HL-60/S4 treated with phorbol 12-myristate 13-acetate at 8.2 ng/mL for 4 days and 3 days (cell line): ENCODE data around the gene OTOP2.

Experiments
- in situ Hi-C: fragments of 300-500 bp; cut with MboI; formaldehyde crosslinking; loops from 2 replicates; pipeline ENCODE4 v1.15.0; 2022; ENCODE audit warnings: low sequenced_read_pairs

Gene OTOP2, protein sequence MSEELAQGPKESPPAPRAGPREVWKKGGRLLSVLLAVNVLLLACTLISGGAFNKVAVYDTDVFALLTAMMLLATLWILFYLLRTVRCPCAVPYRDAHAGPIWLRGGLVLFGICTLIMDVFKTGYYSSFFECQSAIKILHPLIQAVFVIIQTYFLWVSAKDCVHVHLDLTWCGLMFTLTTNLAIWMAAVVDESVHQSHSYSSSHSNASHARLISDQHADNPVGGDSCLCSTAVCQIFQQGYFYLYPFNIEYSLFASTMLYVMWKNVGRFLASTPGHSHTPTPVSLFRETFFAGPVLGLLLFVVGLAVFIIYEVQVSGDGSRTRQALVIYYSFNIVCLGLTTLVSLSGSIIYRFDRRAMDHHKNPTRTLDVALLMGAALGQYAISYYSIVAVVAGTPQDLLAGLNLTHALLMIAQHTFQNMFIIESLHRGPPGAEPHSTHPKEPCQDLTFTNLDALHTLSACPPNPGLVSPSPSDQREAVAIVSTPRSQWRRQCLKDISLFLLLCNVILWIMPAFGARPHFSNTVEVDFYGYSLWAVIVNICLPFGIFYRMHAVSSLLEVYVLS

GRCh38 chr17:74924250-74924948, at the start of gene OTOP2:
TSS of gene OTOP2 (plus strand) at chr17:74924273. CDS start at chr17:74924633, 360 bp downstream.
- in situ Hi-C loops = no loop called here

GRCh38 chr17:74874615-74875037, 49.4 kb upstream of the OTOP2 start:
- in situ Hi-C loops = no loop called here

DNA sequence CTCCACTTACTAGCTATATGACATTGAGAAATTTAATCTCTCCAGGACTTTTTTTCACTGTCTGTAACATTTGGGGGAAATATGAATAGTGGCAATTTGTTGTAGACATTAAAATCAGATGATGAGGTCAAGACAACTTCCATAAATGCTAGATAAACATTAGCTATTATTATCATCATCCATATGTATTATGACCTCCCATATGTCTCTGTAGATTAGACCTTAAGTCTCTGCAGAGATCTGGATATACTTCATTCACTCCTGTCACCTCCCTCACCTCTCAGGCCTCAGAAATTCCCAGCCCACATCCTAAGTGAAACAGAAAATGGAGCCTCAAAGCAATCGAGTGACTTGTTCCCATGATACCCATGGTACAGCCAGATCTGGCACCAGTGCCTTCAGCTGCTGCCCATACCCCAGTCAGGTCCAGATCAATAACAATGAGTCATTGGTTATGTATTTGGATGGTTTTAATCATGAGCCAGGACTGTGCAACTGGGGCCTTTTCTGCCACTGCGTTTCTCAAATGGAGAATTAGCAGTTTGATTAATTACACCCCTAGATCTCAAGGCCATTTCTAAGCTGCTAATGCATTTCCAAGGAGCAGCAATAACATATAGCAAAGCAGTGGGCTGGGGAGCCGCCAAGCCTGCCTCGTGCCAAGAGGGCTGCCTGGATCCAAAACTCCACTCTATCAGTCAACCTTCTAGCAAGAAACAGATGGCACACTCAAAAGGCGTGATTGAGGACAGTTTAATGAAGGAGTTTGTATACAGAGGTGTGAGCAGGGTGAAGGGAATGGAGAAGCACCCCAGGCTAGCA, 48.7 kb upstream of the OTOP2 start:
- in situ Hi-C loops = no loop called here

- in situ Hi-C loops = no loop called here
Measured at GRCh38 chr17:74875977-74876593, 48.0 kb upstream of the OTOP2 start.

- in situ Hi-C loops = no loop called here
Measured at GRCh38 chr17:74877592-74878548, 46.2 kb upstream of the OTOP2 start.

DNA sequence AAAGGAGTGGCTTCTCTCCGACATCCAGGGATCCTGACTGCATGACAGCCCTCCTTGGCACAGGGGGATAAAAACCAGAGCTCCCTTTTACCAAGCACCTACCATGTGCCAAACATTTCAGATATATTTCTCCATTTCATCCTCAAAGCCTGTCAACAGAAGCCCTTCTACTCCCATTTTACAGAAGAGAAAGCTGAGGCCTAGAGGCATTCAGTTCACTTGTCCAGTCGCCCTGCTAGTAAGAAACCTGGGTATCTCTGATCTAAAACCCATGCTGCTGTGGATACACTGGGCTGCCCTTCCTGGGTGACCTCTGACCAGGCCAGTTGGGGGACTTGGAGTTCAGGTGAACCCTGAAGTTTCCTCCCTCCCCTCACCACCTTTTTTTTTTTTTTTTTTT, 45.4 kb upstream of the OTOP2 start:
- in situ Hi-C loops = no loop called here

DNA sequence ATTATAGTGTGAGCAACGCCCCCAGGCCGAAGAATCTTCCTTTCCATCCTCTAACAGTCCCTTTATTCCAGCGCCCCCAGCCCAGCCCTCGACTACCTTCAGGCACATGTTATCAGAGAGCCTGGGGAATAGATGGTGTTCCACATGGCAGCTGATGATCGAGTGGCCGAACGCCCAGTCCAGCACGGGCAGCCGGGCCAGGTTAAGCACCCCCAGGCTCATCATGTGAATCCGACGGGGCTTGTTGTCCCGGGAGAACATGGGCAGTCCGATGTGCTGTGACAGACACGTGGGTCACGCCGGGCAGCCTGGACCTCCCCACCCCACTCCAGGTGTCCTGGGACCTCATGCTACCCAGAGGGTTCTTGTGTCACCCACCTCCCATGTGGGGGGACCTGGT, 44.8 kb upstream of the OTOP2 start:
- in situ Hi-C loops = no loop called here

- in situ Hi-C loops = no loop called here
Measured at GRCh38 chr17:74881073-74881472, 43.0 kb upstream of the OTOP2 start.

GRCh38 chr17:74882517-74883240, 41.4 kb upstream of the OTOP2 start:
- in situ Hi-C loops = no loop called here

- in situ Hi-C loops = no loop called here
Measured at GRCh38 chr17:74883241-74883745, 40.8 kb upstream of the OTOP2 start.

GRCh38 chr17:74888469-74888868, 35.6 kb upstream of the OTOP2 start:
- in situ Hi-C loops = no loop called here

DNA sequence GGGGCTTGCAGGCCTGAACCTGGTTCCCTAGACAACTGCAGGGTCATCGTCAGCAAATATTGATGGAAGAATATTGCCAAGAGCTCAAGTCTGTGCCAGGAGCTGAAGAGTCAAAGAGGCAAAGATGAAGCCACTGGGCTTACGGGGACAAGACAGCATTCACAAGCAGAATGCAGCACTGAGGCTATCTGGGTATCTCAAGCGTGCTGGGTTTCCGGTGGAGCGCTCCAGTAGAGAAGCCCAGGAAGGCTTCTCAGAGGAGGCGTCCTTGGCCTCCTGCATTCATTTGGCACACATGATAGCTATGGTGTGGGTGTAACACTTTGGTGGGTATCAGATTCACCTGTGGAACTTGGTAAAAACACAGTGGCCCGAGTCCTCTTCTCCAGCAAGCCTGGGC, 33.5 kb upstream of the OTOP2 start:
- in situ Hi-C loops = no loop called here

GRCh38 chr17:74892013-74892841, 31.8 kb upstream of the OTOP2 start:
- in situ Hi-C loops = no loop called here

- in situ Hi-C loops = no loop called here
Measured at GRCh38 chr17:74892974-74893911, 30.8 kb upstream of the OTOP2 start, which contains the start of gene FADS6. TSS of gene FADS6 (minus strand) at chr17:74893633. CDS start at chr17:74893595, 38 bp downstream.

DNA sequence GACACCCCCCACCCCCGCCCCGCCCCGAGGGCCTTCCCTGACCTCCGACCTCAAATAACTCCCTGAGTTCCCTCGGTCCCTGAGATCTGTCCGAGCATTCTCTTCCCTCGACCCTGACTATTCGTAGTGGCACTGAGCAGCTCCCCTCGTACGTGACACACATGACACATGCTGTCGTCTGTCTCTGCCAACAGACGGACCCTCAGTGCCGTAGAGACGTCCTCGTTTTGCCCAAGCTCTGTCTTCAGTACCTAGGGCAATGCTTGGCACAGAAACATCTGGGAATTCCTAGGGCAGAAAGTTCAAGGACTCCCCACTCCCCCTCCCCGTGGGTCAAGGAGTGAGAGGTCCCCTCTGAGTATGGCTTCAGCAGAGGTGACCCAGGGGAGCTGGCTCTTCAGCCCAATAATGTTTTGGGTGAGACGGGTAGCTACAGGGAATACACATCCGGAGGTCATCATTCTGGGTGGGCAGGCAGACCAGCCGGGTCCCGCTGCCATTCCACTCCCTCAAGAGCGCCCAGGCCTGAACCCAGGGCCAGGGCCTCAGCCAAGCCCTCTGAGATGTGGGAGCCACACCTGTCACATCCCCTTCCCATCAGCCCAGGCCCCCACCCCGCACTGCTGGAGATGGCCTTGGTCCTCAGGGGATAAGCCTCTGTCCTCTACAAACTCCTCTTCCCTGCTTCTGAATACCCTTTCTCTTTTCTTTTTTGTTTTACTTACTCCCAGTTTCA, 30.0 kb upstream of the OTOP2 start:
- in situ Hi-C loops = no loop called here

GRCh38 chr17:74898376-74898946, 25.6 kb upstream of the OTOP2 start:
- in situ Hi-C loops = no loop called here
